B cell (primary cell): ENCODE results near the gene SP6. TPM values are rescaled to one million over a fixed set of nuclear protein-coding genes. Genes with fewer than 3 reads are reported as not detected.

ENCODE experiments used
- ATAC-seq: fragments of 200-7000 bp; cut with Tn5 transposase; one replicate; pipeline ENCODE4 v1.10.0; 2021; ENCODE audit warnings: low read depth, mild to moderate bottlenecking, moderate number of reproducible peaks, moderate library complexity
- CTCF ChIA-PET: fragments of 350-600 bp; sonication (Branson Sonifier 250); formaldehyde crosslinking; loops from one replicate; lab custom pipeline; 2021; ENCODE audit warnings: antibody characterized with exemption, inconsistent platforms; lab: Charles Lee
- POLR2A ChIA-PET: fragments of 350-600 bp; sonication (Branson Sonifier 250); formaldehyde crosslinking; loops from one replicate; lab custom pipeline; 2021; ENCODE audit warnings: antibody characterized with exemption; lab: Charles Lee
- DNase-seq: peaks from one replicate; pipeline ENCODE4 v3.0.0; 2013
- H2AFZ ChIP-seq: 2 replicates; pipeline ENCODE4 v1.6.1; 2012; ENCODE audit warnings: mild to moderate bottlenecking, low read depth, low read length; ENCODE audit not compliant: insufficient read depth, poor library complexity, severe bottlenecking
- H3K27ac ChIP-seq, 2 donors: 1 replicate in 1 of 2; 2 replicates in 1 of 2; pipeline ENCODE4 v1.5.1; 2012 to 2013; ENCODE audit warnings: low read length in 2 of 2, mild to moderate bottlenecking in 2 of 2, moderate library complexity in 1 of 2
- H3K27me3 ChIP-seq, 4 experiments: fragments of 200-600 bp in 1 of 4; sonication (generic) in 1 of 4; replicated peaks in 1 of 4; 1 replicate in 2 of 4; 2 replicates in 2 of 4; pipeline versions ENCODE4 v1.6.1 to v1.7.0; 2013 to 2016; ENCODE audit warnings: low read length in 3 of 4, mild to moderate bottlenecking in 2 of 4, mixed read lengths in 1 of 4, moderate library complexity in 1 of 4; ENCODE audit not compliant: insufficient read depth in 4 of 4, control insufficient read depth in 3 of 4; ENCODE audit errors: control extremely low read depth in 1 of 4
- H3K36me3 ChIP-seq, 2 experiments: replicated peaks in 1 of 2; 1 replicate in 1 of 2; 2 replicates in 1 of 2; pipeline versions ENCODE4 v1.6.1 to v1.7.1; 2013; ENCODE audit warnings: low read length in 1 of 2; ENCODE audit not compliant: insufficient read depth in 2 of 2, control insufficient read depth in 1 of 2; ENCODE audit errors: control extremely low read depth in 1 of 2, extremely low read depth in 1 of 2
- H3K4me1 ChIP-seq, 2 donors: fragments of 200-600 bp in 1 of 2; sonication (generic) in 1 of 2; 1 replicate in 1 of 2; 2 replicates in 1 of 2; pipeline versions ENCODE4 v1.5.1 to v1.6.1; 2013 to 2017; ENCODE audit warnings: low read length in 2 of 2; ENCODE audit not compliant: control insufficient read depth in 2 of 2, insufficient read depth in 2 of 2
- H3K4me2 ChIP-seq: replicated peaks from 2 replicates; pipeline ENCODE3; 2012; ENCODE audit warnings: mild to moderate bottlenecking, low read depth, low read length; ENCODE audit not compliant: poor library complexity, severe bottlenecking
- H3K4me3 ChIP-seq, 5 experiments: fragments of 200-600 bp in 1 of 5; sonication (generic) in 1 of 5; 1 replicate in 3 of 5; 2 replicates in 2 of 5; pipeline versions ENCODE4 v1.5.1 to v1.7.0; 2011 to 2016; ENCODE audit warnings: low read length in 4 of 5, mild to moderate bottlenecking in 4 of 5, low read depth in 2 of 5, control low read depth in 1 of 5, moderate library complexity in 1 of 5; ENCODE audit not compliant: insufficient read depth in 1 of 5; ENCODE audit errors: control extremely low read depth in 1 of 5, extremely low read depth in 1 of 5
- H3K79me2 ChIP-seq: fragments of 200-600 bp; sonication (generic); one replicate; pipeline ENCODE4 v1.6.0; 2016; ENCODE audit warnings: low read length; ENCODE audit not compliant: control insufficient read depth, insufficient read depth
- H3K9ac ChIP-seq: fragments of 200-600 bp; sonication (generic); 2 replicates; pipeline ENCODE4 v1.6.1; 2017; ENCODE audit warnings: mild to moderate bottlenecking, low read length, moderate library complexity
- H3K9me3 ChIP-seq, 3 donors: one replicate each; pipeline versions ENCODE4 v1.6.1 to v1.7.1; 2013; ENCODE audit warnings: low read length in 2 of 3; ENCODE audit not compliant: control insufficient read depth in 2 of 3, insufficient read depth in 1 of 3; ENCODE audit errors: control extremely low read depth in 1 of 3
- H4K20me1 ChIP-seq: 2 replicates; pipeline ENCODE4 v1.6.0; 2012; ENCODE audit warnings: mild to moderate bottlenecking, low read length; ENCODE audit not compliant: insufficient read depth, control insufficient read depth, poor library complexity, severe bottlenecking
- H3K27ac Mint-ChIP-seq: one replicate; pipeline ENCODE4 v1.8.0; 2021; ENCODE audit warnings: mixed read lengths
- H3K27me3 Mint-ChIP-seq: one replicate; pipeline ENCODE4 v1.8.0; 2021; ENCODE audit warnings: mixed read lengths
- H3K4me1 Mint-ChIP-seq: one replicate; pipeline ENCODE4 v1.8.0; 2021; ENCODE audit warnings: mixed read lengths
- H3K4me3 Mint-ChIP-seq: one replicate; pipeline ENCODE4 v1.8.0; 2021; ENCODE audit warnings: mixed read lengths
- H3K9me3 Mint-ChIP-seq: one replicate; pipeline ENCODE4 v1.8.0; 2022; ENCODE audit warnings: mixed read lengths; ENCODE audit not compliant: insufficient read depth
- EZH2 ChIP-seq: IDR thresholded peaks from 2 replicates; pipeline ENCODE4 v1.6.1; 2012; ENCODE audit warnings: borderline replicate concordance, low read depth, mild to moderate bottlenecking, moderate library complexity, low read length; ENCODE audit not compliant: insufficient read depth, poor library complexity, severe bottlenecking
- WGBS: methylation state at CpG from one replicate; pipeline ENCODE4 v1.1.5; 2013; ENCODE audit warnings: missing lambda C conversion rate; ENCODE audit not compliant: insufficient coverage; 5-methylcytosine and 5-hydroxymethylcytosine counted together
- intact Hi-C: fragments of 100-400 bp; cut with micrococcal nuclease; formaldehyde crosslinking; loops from one replicate; pipeline ENCODE4 v1.10.0; 2022
- polyA plus RNA-seq: library from polyadenylated mRNA; depleted of rRNA; stranded (reverse); fragments of >200 nt; gene quantifications from 2 replicates; pipeline ENCODE4 v1.2.3, GENCODE V29; 2012
- total RNA-seq, 2 donors: library from RNA; stranded (reverse); fragments of 120-200 nt in 1 of 2; gene quantifications; 1 replicate in 1 of 2; 2 replicates in 1 of 2; pipeline versions ENCODE4 v1.2.3 to v1.2.4, GENCODE V29; 2013 to 2022
- TF ChIP-seq, protein P1 (sequence below): fragments of 200-600 bp; IDR thresholded peaks from one replicate; pipeline ENCODE4 v1.8.0; 2022; ENCODE audit warnings: antibody characterized with exemption, mild to moderate bottlenecking

SP6 gene
- total and polyA plus RNA-seq, 2 donors (not counting 1 experiment from before 2014, with no cell fraction given), result 0.04 TPM; not detected in 1

GRCh38 chr17:47898241-47898640, 47.3 kb upstream of the SP6 start:
- H3K9ac ChIP-seq, result no peak overlapping the region
- no peak overlapping the region for H2AFZ ChIP-seq
- H3K9me3 ChIP-seq, result no peaks in the 10 kb centered on the region
- Mint-ChIP-seq H3K4me3 (no peak overlapping the region), H3K9me3 (no peaks in the 10 kb centered on the region), H3K27me3 (no peaks in the 10 kb centered on the region), H3K27ac (no peak overlapping the region), H3K4me1 (peaks cover 53% of the 10 kb centered on the region)
- TF ChIP-seq EZH2, result no peak
- TF ChIP-seq, protein P1, sequence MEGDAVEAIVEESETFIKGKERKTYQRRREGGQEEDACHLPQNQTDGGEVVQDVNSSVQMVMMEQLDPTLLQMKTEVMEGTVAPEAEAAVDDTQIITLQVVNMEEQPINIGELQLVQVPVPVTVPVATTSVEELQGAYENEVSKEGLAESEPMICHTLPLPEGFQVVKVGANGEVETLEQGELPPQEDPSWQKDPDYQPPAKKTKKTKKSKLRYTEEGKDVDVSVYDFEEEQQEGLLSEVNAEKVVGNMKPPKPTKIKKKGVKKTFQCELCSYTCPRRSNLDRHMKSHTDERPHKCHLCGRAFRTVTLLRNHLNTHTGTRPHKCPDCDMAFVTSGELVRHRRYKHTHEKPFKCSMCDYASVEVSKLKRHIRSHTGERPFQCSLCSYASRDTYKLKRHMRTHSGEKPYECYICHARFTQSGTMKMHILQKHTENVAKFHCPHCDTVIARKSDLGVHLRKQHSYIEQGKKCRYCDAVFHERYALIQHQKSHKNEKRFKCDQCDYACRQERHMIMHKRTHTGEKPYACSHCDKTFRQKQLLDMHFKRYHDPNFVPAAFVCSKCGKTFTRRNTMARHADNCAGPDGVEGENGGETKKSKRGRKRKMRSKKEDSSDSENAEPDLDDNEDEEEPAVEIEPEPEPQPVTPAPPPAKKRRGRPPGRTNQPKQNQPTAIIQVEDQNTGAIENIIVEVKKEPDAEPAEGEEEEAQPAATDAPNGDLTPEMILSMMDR, result no peak
- no peaks in the 10 kb centered on the region for H3K27me3 ChIP-seq
- peaks cover 15 to 17% of the 10 kb centered on the region in 2 donors for H3K4me1 ChIP-seq
- ATAC-seq (no peak), DNase-seq (no peak)
- no peak overlapping the region for H3K4me2 ChIP-seq
- intact Hi-C loops, result no loop called here
- peaks cover 0 to 19% of the 10 kb centered on the region in 2 experiments for H3K36me3 ChIP-seq
- H3K4me3 ChIP-seq, result no peak overlapping the region
- ChIA-PET POLR2A (no interaction called here), CTCF (no interaction called here)
- H3K27ac ChIP-seq, result no peak overlapping the region
- peaks cover 80% of the 10 kb centered on the region for H3K79me2 ChIP-seq
- H4K20me1 ChIP-seq, result peaks cover 37% of the 10 kb centered on the region

- H3K4me3 Mint-ChIP-seq, result peak overlapping the region; percentile 96
- H3K4me1 Mint-ChIP-seq, result peaks cover 53% of the 10 kb centered on the region
- H3K27me3 ChIP-seq, result no peaks in the 10 kb centered on the region
- no peaks in the 10 kb centered on the region for H3K27me3 Mint-ChIP-seq
- no peak overlapping the region for H3K9ac ChIP-seq
- peaks cover 15 to 17% of the 10 kb centered on the region in 2 donors for H3K4me1 ChIP-seq
- WGBS, result 100% methylated on average over 4 of the region's 5 CpGs
- no peak overlapping the region for H3K27ac ChIP-seq
- peak overlapping the region; percentile 61 for H3K27ac Mint-ChIP-seq
- H3K4me2 ChIP-seq, result peak overlapping the region; percentile 93
- no peak overlapping the region for H3K4me3 ChIP-seq
- ChIA-PET CTCF (interaction anchor here (0.7 kb wide), 1 partner anchor 81 kb away, joined by 3 read pairs; no protein-coding TSS in a partner anchor), POLR2A (no interaction called here)
- peaks cover 0 to 19% of the 10 kb centered on the region in 2 experiments for H3K36me3 ChIP-seq
- H3K9me3 Mint-ChIP-seq, result no peaks in the 10 kb centered on the region
- ATAC-seq (no peak), DNase-seq (no peak)
- TF ChIP-seq EZH2, result no peak
- TF ChIP-seq, protein P1, result no peak
- H4K20me1 ChIP-seq, result peaks cover 30% of the 10 kb centered on the region
- no peaks in the 10 kb centered on the region for H3K9me3 ChIP-seq
- H2AFZ ChIP-seq, result no peak overlapping the region
- intact Hi-C loops, result loop anchor here (2.0 kb wide), 1 partner anchor 209 kb away; the partner anchor contains the start of gene SNX11
- H3K79me2 ChIP-seq, result peaks cover 73% of the 10 kb centered on the region
Observed at GRCh38 chr17:47897561-47897960, 46.6 kb upstream of the SP6 start.
